HL-60 (cell line): ENCODE data around the gene AKT1.

Experiments used
- TF ChIP-seq, protein P1 (sequence below): IDR thresholded peaks from one replicate; pipeline ENCODE4 v1.5.1; 2011; ENCODE audit warnings: low read length, control low read depth, inconsistent platforms; ENCODE audit not compliant: insufficient read depth
- TF ChIP-seq, protein P2 (sequence below): IDR thresholded peaks from 2 replicates; pipeline ENCODE4 v1.6.1; 2012; ENCODE audit warnings: low read depth; ENCODE audit not compliant: insufficient replicate concordance

DNA sequence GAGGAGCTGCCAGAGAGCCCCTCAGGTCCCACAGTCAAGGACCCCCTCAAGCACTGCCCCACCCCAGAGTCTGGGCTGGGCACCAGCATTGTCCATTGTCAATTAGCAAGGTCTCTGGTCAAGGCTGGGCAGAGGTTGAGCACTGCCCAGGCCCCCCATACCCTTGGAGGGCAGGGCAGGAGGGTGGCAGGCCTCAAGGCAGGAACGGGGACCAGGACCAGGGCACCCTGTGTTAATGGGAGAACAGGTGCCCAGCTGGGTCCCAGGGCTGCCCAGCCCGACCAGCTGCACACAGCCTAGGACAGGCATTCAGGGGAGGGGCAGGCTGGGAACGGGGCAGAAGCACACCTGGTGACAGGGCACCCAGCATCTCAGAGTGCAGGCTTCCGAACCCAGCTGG is 24.2 kb downstream of the AKT1 start:
- TF ChIP-seq, protein P1, sequence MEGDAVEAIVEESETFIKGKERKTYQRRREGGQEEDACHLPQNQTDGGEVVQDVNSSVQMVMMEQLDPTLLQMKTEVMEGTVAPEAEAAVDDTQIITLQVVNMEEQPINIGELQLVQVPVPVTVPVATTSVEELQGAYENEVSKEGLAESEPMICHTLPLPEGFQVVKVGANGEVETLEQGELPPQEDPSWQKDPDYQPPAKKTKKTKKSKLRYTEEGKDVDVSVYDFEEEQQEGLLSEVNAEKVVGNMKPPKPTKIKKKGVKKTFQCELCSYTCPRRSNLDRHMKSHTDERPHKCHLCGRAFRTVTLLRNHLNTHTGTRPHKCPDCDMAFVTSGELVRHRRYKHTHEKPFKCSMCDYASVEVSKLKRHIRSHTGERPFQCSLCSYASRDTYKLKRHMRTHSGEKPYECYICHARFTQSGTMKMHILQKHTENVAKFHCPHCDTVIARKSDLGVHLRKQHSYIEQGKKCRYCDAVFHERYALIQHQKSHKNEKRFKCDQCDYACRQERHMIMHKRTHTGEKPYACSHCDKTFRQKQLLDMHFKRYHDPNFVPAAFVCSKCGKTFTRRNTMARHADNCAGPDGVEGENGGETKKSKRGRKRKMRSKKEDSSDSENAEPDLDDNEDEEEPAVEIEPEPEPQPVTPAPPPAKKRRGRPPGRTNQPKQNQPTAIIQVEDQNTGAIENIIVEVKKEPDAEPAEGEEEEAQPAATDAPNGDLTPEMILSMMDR, result no peak
- TF ChIP-seq, protein P2, sequence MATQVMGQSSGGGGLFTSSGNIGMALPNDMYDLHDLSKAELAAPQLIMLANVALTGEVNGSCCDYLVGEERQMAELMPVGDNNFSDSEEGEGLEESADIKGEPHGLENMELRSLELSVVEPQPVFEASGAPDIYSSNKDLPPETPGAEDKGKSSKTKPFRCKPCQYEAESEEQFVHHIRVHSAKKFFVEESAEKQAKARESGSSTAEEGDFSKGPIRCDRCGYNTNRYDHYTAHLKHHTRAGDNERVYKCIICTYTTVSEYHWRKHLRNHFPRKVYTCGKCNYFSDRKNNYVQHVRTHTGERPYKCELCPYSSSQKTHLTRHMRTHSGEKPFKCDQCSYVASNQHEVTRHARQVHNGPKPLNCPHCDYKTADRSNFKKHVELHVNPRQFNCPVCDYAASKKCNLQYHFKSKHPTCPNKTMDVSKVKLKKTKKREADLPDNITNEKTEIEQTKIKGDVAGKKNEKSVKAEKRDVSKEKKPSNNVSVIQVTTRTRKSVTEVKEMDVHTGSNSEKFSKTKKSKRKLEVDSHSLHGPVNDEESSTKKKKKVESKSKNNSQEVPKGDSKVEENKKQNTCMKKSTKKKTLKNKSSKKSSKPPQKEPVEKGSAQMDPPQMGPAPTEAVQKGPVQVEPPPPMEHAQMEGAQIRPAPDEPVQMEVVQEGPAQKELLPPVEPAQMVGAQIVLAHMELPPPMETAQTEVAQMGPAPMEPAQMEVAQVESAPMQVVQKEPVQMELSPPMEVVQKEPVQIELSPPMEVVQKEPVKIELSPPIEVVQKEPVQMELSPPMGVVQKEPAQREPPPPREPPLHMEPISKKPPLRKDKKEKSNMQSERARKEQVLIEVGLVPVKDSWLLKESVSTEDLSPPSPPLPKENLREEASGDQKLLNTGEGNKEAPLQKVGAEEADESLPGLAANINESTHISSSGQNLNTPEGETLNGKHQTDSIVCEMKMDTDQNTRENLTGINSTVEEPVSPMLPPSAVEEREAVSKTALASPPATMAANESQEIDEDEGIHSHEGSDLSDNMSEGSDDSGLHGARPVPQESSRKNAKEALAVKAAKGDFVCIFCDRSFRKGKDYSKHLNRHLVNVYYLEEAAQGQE, result no peak
